Prostate gland (tissue), 2 donors: ENCODE results near the gene ANKRD13C. TPM values are rescaled to one million over a fixed set of nuclear protein-coding genes. Genes with fewer than 3 reads are reported as not detected.
"Not testable (repeated sequence)": the region's sequence is repeated elsewhere in the genome, so short reads cannot be mapped to it uniquely, and the experiment has no call there.

Experiments used
- DNase-seq: peaks from one replicate; pipeline ENCODE4 v3.0.0-alpha.2; 2019; ENCODE audit warnings: low spot score
- H3K27ac ChIP-seq, 2 donors: fragments of 200-600 bp; sonication (generic); 2 replicates each; pipeline ENCODE4 v1.5.1; 2017 to 2019
- H3K27me3 ChIP-seq: fragments of 200-600 bp; sonication (generic); replicated peaks from 2 replicates; pipeline ENCODE4 v1.5.1; 2019; ENCODE audit not compliant: insufficient read depth
- H3K36me3 ChIP-seq, 2 donors: fragments of 200-600 bp; sonication (generic); 1 replicate in 1 of 2; 2 replicates in 1 of 2; pipeline versions ENCODE4 v1.5.1 to v1.8.1; 2017 to 2019
- H3K4me1 ChIP-seq: fragments of 200-600 bp; sonication (generic); replicated peaks from 2 replicates; pipeline ENCODE4 v1.5.1; 2019
- H3K4me3 ChIP-seq, 2 donors: fragments of 200-600 bp; sonication (generic); 2 replicates each; pipeline ENCODE4 v1.5.1; 2017 to 2019
- H3K9me3 ChIP-seq: fragments of 200-600 bp; sonication (generic); 2 replicates; pipeline ENCODE4 v1.5.1; 2017
- CTCF ChIP-seq, 4 experiments: fragments of 200-600 bp in 2 of 4; fragments of 450-650 bp in 2 of 4; sonication (generic) in 2 of 4; IDR thresholded peaks; 1 replicate in 3 of 4; 2 replicates in 1 of 4; pipeline ENCODE4 v1.5.1; 2016 to 2019; ENCODE audit warnings: antibody characterized with exemption in 4 of 4, mild to moderate bottlenecking in 2 of 4, moderate library complexity in 2 of 4
- POLR2A ChIP-seq: fragments of 450-650 bp; IDR thresholded peaks from one replicate; pipeline ENCODE4 v1.6.1; 2016; ENCODE audit warnings: antibody characterized with exemption, mild to moderate bottlenecking
- POLR2AphosphoS5 ChIP-seq: sonication (generic); formaldehyde crosslinking; IDR thresholded peaks from one replicate; pipeline ENCODE4 v1.6.1; 2017; ENCODE audit warnings: antibody characterized with exemption
- WGBS: methylation state at CpG from one replicate; pipeline ENCODE4 v1.1.5; 2018; 5-methylcytosine and 5-hydroxymethylcytosine counted together
- intact Hi-C: fragments of 100-400 bp; cut with DNase I; formaldehyde crosslinking; loops from one replicate; pipeline ENCODE4 v1.14.2; 2022
- total RNA-seq, 2 donors: library from RNA; depleted of rRNA; stranded (reverse); fragments of >200 nt; gene quantifications; one replicate each; pipeline ENCODE4 v1.1.0, GENCODE V29; 2016

The ANKRD13C gene
- total RNA-seq, 2 donors from 2014 or later: 21.7 to 26.2 TPM

DNA sequence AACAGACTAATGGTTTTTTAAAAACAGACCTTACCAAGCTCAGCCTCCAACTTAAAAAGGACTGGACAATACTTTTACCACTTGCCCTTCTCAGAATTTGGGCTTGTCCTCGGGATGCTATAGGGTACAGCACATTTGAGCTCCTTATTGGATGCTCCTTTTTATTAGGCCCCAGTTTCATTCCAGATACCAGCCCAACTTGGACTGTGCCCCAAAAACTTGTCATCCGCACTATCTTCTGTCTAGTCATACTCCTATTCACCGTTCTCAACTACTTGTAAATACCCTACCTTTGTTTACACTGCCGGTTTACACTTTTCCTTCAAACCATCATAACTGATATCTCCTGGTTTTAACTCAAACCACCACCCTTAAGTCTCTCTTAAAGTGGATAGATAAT, 17.9 kb upstream of the ANKRD13C start:
- no peak overlapping the region for H3K27ac ChIP-seq
- H3K4me3 ChIP-seq: no peak overlapping the region
- H3K36me3 ChIP-seq: no peaks in the 10 kb centered on the region
- 73% methylated on average over 4 of the region's 4 CpGs for WGBS
- intact Hi-C loops: no loop called here
- DNase-seq: no peak
- H3K9me3 ChIP-seq: no peaks in the 10 kb centered on the region
- no peaks in the 10 kb centered on the region for H3K4me1 ChIP-seq
- no peaks in the 10 kb centered on the region for H3K27me3 ChIP-seq
- TF ChIP-seq CTCF (IDR thresholded peaks at IDR 0.05) (no peak), POLR2AphosphoS5 (no peak), POLR2A (no peak)

- H3K9me3 ChIP-seq, intact Hi-C loops, H3K36me3 ChIP-seq, H3K27me3 ChIP-seq, H3K4me1 ChIP-seq, H3K27ac ChIP-seq, H3K4me3 ChIP-seq, DNase-seq: not testable (repeated sequence)
- WGBS: 86% methylated on average over 3 of the region's 3 CpGs
Measured at GRCh38 chr1:70371586-70371985, 17.1 kb upstream of the ANKRD13C start.

DNA sequence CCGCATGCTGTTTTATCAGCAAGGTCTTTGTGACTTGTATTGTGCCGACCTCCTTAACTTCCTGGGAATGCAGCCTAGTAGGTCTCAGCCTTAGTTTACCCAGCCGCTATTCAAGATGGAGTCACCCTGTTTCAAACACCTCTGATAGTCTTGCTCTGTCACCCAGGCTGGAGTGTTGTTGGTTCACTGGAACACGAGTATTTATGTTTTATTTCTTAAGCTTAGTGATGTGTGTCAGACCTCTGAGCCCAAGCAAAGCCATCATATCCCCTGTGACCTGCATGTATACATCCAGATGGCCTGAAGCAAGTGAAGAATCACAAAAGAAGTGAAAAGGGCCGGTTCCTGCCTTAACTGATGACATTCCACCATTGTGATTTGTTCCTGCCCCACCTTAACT, 12.9 kb upstream of the ANKRD13C start:
- H3K9me3 ChIP-seq, intact Hi-C loops, H3K27me3 ChIP-seq, H3K4me1 ChIP-seq, H3K4me3 ChIP-seq, H3K27ac ChIP-seq, DNase-seq, H3K36me3 ChIP-seq: not testable (repeated sequence)
- 85% methylated on average over 5 of the region's 5 CpGs for WGBS

- DNase-seq, H3K36me3 ChIP-seq, H3K27me3 ChIP-seq, H3K9me3 ChIP-seq, H3K4me3 ChIP-seq, H3K4me1 ChIP-seq, H3K27ac ChIP-seq, intact Hi-C loops: not testable (repeated sequence)
- 87% methylated on average over 3 of the region's 3 CpGs for WGBS
Measured at GRCh38 chr1:70366997-70367396, 12.5 kb upstream of the ANKRD13C start.

GRCh38 chr1:70366425-70366952, 12.0 kb upstream of the ANKRD13C start:
- H3K9me3 ChIP-seq, H3K4me3 ChIP-seq, DNase-seq, H3K4me1 ChIP-seq, H3K36me3 ChIP-seq, H3K27ac ChIP-seq, H3K27me3 ChIP-seq, intact Hi-C loops: not testable (repeated sequence)
- WGBS: 94% methylated on average over 4 of the region's 4 CpGs

DNA sequence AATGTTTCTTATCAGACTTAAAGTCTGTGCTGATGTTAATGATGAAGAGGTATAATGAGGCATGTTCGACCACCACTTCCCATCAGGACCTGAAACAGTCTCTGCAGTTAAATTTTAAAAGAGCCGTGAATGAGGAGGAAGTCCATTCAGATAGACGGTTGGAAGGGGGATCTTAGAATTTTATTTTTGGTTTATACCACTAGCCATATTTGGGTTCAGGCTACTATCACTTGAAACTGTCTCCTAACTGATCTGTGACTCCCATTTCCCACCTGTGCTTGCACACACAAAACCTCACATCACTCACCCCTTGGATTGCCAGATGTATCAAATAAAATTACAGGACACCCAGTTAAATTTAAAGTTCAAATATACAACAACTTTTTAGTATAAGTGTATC, 9.9 kb upstream of the ANKRD13C start:
- Histone ChIP-seq H3K27me3 (no peaks in the 10 kb centered on the region), H3K36me3 (no peaks in the 10 kb centered on the region), H3K27ac (no peak overlapping the region), H3K9me3 (no peaks in the 10 kb centered on the region), H3K4me1 (no peaks in the 10 kb centered on the region), H3K4me3 (no peak overlapping the region)
- no peak for TF ChIP-seq POLR2A
- TF ChIP-seq POLR2AphosphoS5: no peak
- no peak for TF ChIP-seq CTCF (IDR thresholded peaks at IDR 0.05)
- DNase-seq: no peak
- intact Hi-C loops: no loop called here
- WGBS: 79% methylated on average over 3 of the region's 3 CpGs

DNA sequence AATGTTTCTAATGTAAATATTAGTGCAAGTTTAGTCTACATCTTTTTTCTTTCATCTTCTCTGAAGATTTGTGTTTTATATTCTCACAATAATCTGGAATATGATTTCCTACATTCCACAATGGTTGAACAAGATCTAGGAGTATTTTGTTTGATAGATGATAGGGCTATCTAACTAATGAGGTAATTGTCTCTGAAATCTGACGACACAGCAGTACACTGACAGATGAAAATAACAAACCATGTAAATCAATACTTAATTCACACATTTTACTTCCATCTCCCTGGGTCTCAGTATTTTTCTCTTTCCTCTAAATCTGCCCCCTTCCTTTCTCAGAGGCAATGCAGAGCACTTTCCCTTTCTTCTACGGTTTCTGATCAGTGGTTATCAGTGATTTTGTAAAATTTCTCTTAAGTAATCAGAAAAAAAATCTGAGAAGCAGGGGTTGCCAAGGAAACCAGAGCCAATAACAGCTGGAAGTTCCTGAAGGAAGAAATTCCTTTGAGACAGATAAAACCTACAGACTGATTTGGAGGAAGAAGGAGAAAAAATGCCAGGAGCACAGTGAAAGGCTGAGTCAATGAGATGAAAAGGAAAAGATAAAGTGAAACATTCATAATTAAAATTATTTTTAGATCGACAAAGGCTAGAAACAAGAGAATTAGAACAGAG, 7.3 kb upstream of the ANKRD13C start:
- H3K27me3 ChIP-seq: no peaks in the 10 kb centered on the region
- no peak overlapping the region for H3K4me3 ChIP-seq
- no peaks in the 10 kb centered on the region for H3K4me1 ChIP-seq
- TF ChIP-seq CTCF (IDR thresholded peaks at IDR 0.05) (no peak), POLR2A (no peak), POLR2AphosphoS5 (no peak)
- no peak overlapping the region for H3K27ac ChIP-seq
- WGBS: 49% methylated on average over 3 of the region's 3 CpGs
- DNase-seq: no peak
- no peaks in the 10 kb centered on the region for H3K36me3 ChIP-seq
- H3K9me3 ChIP-seq: no peaks in the 10 kb centered on the region
- intact Hi-C loops: no loop called here
